DMS153 treated with DMSO at 0.1 percent for 48 hours (cell line): Measurements from ENCODE around the gene HOMEZ.

Experiments used
- DNase-seq: peaks from one replicate; lab custom pipeline; 2025; ENCODE audit not compliant: unreplicated experiment; lab: John Stamatoyannopoulos, UW

HOMEZ gene

DNA sequence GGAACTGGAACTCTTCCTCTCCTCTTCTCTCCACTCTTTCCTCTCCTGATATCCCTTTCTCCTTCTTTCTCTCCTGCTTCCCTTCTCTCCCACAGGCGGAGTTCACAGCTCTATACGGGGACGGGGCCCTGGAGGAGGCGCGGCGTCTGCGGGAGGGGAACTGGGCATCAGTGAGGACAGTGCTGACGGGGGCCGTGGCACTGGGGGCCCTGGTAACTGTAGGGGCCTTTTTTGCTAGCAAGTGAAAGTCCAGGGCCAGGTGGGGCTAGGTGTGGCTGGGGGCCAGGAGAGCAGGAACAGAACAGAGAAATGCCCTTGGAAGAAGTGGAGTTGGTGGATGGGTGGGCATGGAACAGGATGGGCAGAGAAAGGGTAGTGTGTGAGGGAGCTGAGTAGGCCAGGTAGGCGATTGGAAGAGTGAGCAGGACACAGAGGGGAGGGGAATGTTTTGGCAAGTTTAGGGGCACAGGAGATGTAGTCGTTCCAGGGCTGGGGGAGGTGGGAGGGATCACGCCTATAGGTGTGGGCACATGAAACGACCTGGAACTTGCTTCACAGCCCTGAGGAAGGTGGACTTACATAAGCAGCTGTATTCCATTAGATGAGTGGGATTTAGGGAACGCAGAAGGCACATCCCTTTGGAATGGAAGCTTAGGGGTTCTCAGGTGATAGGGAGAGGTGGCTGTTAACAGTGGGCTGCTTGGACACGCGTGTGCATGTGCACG, 23.0 kb upstream of the HOMEZ start:
- no peak for DNase-seq

DNA sequence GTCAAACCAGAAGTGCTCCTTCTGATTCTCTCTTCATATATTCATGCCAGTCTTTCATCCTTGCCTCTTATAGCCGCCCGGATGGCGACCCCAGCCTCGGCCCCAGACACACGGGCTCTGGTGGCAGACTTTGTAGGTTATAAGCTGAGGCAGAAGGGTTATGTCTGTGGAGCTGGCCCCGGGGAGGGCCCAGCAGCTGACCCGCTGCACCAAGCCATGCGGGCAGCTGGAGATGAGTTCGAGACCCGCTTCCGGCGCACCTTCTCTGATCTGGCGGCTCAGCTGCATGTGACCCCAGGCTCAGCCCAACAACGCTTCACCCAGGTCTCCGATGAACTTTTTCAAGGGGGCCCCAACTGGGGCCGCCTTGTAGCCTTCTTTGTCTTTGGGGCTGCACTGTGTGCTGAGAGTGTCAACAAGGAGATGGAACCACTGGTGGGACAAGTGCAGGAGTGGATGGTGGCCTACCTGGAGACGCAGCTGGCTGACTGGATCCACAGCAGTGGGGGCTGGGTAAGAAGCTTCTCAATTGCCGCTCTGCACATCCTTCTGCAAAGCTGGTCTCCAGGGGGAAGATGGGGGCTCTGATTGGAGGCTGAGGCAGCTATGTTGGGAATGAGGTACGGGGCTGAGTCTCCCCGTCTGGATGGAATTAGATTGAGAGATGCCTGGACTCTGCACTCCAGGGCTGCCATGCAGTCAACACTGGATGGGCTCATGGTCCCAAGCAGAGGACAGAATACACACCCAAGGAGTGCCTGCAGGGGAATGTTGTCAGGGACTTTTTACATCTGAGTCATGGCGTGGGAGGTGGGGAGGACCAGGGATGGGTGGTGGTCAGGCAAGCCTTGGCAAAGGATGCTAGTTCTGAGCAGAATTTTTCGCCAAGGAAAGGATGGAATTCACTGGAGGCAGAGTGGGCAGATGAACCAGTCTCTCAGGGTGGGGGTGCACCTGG, 22.0 kb upstream of the HOMEZ start:
- no peak for DNase-seq

DNA sequence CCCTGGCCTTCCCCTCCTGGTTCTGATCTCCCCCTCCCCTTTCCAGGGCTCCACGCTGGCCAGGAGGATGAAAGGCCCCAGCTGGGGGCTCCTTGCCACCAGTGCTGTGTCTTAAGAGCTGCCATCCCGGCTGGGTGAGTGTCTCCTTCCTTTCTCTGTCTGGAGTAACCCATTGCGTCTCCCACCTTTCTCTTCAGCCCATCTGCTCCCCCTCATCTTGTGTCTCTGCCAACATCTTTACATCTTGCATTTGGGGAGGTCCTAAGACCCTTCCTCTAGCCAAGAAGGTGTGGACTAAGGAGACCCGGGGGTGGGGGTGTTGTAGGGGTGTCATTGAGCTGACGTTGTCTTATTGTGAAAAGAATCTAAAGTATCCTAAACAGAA, 21.2 kb upstream of the HOMEZ start:
- no peak for DNase-seq

GRCh38 chr14:23306412-23307145, 20.6 kb upstream of the HOMEZ start, which contains the start of gene BCL2L2:
Gene BCL2L2 (plus strand): TSS chr14:23306833. CDS start chr14:23307768, 935 bp downstream.
- DNase-seq, result peak; percentile 90

DNA sequence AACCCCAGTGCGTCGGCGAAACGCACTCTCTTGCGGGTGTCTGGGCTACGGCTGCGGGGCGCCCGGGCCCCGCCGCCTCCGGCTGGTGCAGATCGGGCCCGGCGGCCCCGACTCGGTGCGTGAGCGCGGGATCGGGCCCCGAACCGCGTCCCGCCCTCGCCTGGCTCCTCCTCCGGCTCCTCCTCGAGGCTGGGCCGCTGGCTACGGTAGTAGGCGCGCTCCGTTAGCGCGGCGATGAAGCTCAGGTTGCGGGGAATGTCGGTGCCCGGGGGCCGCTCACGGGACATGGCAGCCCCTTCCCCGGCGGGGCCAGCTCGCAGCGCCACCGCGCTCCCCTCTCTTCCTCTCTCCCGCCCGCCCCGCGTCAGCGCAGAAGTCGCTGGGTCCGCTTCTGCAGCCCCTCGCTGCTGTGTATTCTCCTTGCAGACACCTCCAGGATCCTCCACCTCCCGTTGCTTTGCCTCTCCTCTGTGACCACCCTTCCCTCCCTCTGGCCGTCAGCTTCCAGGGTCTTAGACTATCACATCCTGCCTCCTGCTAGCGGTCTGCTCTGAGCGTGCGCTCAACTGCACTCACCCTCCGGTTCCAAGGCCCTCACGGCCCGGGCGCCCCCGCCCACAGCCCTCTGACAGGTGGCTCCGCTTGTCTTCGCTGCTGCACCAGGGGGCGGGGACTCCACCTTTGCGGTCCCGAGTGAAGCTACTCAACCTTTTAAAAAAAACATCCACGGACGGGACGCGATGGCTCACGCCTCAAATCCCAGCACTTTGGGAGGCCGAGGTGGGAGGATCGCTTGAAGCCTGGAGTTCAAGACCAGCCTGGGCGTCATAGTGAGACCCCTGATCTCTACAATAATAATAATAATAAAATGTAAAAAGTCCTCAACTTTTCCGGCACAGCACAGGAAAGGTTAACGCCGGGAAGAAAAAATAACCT, 16.6 kb upstream of the HOMEZ start, which contains the start of gene PPP1R3E:
Gene PPP1R3E, minus strand, starts transcription at position 570 of the 936 bp plus-strand sequence. Its CDS starts 283 bp downstream, at position 287.
- peak; percentile 54 for DNase-seq

GRCh38 chr14:23301969-23302289, 16.0 kb upstream of the HOMEZ start:
- no peak for DNase-seq

DNA sequence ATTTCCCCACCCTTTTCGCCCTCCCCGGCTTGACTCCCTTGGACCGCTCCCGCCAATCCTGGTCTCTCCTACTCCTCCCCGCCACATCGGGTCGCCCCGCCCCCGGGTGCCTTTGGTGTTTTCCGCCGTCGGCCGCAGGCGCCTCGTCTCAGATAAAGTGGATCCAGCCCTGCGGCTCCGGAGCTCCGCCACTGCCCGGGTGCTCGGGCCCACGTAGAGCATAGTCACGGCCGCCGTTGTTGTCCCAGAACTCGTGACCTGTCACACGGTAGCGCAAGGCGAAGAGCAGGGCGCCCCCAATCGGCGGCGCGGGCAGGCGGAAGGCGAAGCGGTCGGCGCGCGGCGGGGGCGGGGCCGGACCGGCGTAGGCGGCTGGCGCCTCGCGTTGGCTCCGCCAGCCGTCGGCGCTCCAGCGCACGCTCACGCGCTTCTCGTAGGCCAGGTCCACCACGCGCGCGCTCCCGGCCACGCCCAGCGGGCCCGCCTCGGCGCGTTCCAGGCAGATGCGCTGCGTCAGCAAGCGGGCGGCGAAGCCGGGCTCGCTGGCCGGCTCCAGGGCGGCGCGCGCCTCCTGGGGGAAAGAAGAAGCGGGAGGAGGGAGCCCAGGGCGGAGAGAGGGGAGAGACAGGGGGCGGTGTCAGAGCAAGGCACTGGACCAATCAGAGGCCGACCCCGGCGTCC, 15.5 kb upstream of the HOMEZ start:
- DNase-seq, result peak; percentile 98

GRCh38 chr14:23300687-23301223, 14.8 kb upstream of the HOMEZ start:
- peak; percentile 24 for DNase-seq

- DNase-seq, result no peak
Observed at GRCh38 chr14:23299986-23300686, 14.2 kb upstream of the HOMEZ start.

- no peak for DNase-seq
Observed at GRCh38 chr14:23299211-23299957, 13.5 kb upstream of the HOMEZ start.

DNA sequence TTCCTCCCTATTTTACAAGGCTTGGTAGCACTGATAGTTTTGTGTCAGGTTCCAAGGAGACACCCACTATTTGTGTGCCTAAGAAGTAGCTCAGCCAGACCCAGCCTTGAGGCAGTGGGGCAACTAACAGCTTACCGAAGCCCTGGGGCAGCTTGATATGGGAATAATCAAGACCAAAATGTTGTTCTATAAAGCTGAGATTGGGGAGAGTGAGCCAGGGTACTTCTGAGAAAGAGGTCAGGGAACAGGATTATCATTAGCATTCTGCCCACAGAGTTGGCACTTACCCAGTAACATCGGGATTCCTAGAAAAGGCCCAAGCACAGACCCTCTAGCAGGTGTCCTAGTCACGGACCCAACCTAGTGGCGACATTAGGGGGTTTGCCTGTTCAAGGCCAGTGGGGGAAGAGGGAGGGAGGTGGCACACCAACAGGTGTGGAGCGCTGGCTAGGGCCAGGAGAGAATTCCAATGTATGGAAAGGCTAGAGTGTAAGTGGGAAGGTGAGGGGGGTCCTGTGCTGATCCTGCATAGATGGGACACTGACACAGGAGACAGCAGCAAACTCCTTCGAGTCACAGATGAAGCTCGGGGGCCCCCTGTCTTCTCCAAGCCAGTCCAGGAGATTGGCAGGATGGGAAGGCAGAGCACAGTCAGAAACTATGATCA, 11.8 kb upstream of the HOMEZ start:
- DNase-seq, result no peak

GRCh38 chr14:23297096-23297495, 11.2 kb upstream of the HOMEZ start:
- no peak for DNase-seq

- DNase-seq, result no peak
Observed at GRCh38 chr14:23296012-23296777, 10.3 kb upstream of the HOMEZ start.

DNA sequence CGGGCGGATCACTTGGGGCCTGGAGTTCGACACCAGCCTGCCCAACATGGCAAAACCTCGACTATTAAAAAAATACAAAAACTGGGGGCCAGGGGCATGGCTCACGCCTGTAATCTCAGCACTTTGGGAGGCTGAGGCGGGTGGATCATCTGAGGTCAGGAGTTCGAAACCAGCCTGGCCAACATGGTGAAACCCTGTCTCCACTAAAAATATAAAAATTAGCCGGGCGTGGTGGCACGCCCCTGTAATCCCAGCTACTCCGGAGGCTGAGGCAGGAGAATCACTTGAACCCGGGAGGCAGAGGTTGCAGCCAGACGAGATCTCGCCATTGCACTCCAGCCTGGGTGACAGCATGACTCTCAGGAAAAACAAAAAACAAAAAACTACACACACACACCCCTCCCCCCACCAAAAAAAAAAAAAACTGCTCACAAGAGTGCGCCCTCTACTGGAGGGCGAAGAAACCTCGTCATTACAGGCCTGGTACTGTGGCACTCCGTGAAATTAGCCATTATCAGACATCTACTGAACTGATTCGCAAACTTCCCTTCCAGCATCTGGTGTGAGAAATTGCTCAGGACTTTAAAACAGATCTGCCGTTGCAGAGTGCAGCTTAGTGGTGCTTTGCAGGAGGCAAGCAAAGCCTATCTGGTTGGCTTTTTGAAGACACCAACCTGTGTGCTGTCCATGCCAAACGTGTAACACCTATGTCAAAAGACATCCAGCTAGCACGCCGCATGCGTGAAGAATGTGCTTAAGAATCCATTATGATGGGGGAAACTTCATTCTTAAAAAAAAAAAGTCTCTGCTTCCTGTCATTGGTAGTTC, 9.0 kb upstream of the HOMEZ start:
- peak; percentile 16 for DNase-seq

DNA sequence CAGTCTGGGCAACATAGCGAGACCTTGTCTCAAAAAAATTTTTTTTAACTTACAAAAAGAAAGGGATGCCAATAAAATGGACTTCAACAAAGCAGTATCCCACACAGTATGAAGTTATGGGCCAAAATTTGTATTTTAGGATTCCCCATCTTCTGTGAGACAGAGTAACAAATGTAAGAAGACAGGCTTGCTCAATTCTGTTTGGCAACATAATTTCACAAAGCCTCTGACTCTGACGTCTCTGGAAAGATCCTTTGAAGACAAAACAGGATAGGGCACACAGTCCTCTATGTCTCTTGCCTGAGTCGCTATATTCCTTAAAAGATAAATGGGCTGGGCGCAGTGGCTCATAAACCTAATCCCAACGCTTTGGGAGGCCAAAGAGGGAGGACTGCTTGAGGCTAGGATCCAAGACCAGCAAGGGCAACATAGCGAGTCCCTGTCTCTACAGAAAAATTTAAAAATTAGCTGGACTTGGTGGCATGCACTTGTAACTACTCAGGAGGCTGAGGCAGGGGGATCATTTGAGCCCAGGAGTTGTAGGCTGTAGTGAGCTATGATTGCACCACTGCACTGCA, 1.1 kb upstream of the HOMEZ start:
- no peak for DNase-seq
